Breast epithelium (tissue), 3 donors: Measurements from ENCODE around the gene DKK2.

Experiments
- CTCF ChIP-seq, 3 donors: fragments of 450-650 bp; IDR thresholded peaks; one replicate each; pipeline ENCODE4 v1.5.1; 2016 to 2017; ENCODE audit warnings: antibody characterized with exemption in 3 of 3, mild to moderate bottlenecking in 3 of 3, moderate library complexity in 3 of 3
- POLR2A ChIP-seq: fragments of 450-650 bp; IDR thresholded peaks from one replicate; pipeline ENCODE4 v1.6.1; 2016; ENCODE audit warnings: antibody characterized with exemption, mild to moderate bottlenecking, moderate library complexity
- POLR2AphosphoS5 ChIP-seq, 3 donors: sonication (generic); formaldehyde crosslinking; IDR thresholded peaks; one replicate each; pipeline ENCODE4 v1.6.1; 2017; ENCODE audit warnings: antibody characterized with exemption in 3 of 3

- TF ChIP-seq POLR2A: no peak
- no peak for TF ChIP-seq CTCF (IDR thresholded peaks at IDR 0.05)
- TF ChIP-seq POLR2AphosphoS5 (IDR thresholded peaks at IDR 0.05): no peak
These were observed 18.4 kb downstream of the DKK2 start for GRCh38 chr4:107017443-107018343.
